Panc1 (cell line): Measurements from ENCODE around the gene ZDHHC13. TPM values are rescaled to one million over a fixed set of nuclear protein-coding genes. Genes with fewer than 3 reads are reported as not detected.

Experiments used
- ATAC-seq: fragments of 200-7000 bp; cut with Tn5 transposase; 2 replicates; pipeline ENCODE4 v1.9.1; 2020; ENCODE audit warnings: mild to moderate bottlenecking, moderate library complexity
- BruUV-seq: library from RNA; stranded (reverse); fragments of 400-500 nt; replicated peaks from 2 replicates; lab custom pipeline; 2021; lab: Mats Ljungman, UMichigan
- CTCF ChIA-PET: fragments of 300-600 bp; sonication (Branson Sonifier 250); formaldehyde crosslinking; loops from one replicate; lab custom pipeline; 2022; ENCODE audit warnings: antibody characterized with exemption; lab: Charles Lee
- POLR2A ChIA-PET: fragments of 300-600 bp; sonication (Branson Sonifier 250); formaldehyde crosslinking; loops from one replicate; lab custom pipeline; 2022; ENCODE audit warnings: antibody characterized with exemption; lab: Charles Lee
- DNase-seq: peaks from one replicate; pipeline ENCODE4 v3.0.0-alpha.2; 2010; ENCODE audit warnings: low read depth, low spot score
- H3K27ac ChIP-seq: 2 replicates; pipeline ENCODE4 v1.5.1; 2011; ENCODE audit warnings: mild to moderate bottlenecking, low read length, inconsistent platforms
- H3K27me3 ChIP-seq: fragments of 200-500 bp; sonication (Bioruptor generic); 2 replicates; pipeline ENCODE4 v1.6.0; 2014; ENCODE audit warnings: low read length, inconsistent platforms; ENCODE audit not compliant: control insufficient read depth, insufficient read depth
- H3K36me3 ChIP-seq: fragments of 200-500 bp; sonication (Bioruptor generic); 2 replicates; pipeline ENCODE4 v1.5.1; 2014; ENCODE audit warnings: inconsistent platforms, mild to moderate bottlenecking, low read length, moderate library complexity; ENCODE audit not compliant: control insufficient read depth, insufficient read depth
- H3K4me1 ChIP-seq: 2 replicates; pipeline ENCODE4 v1.5.1; 2011; ENCODE audit warnings: inconsistent platforms, mild to moderate bottlenecking, low read length, moderate library complexity; ENCODE audit not compliant: control insufficient read depth, insufficient read depth
- H3K4me3 ChIP-seq, 2 experiments: 2 replicates each; pipeline ENCODE4 v1.5.1; 2011 to 2012; ENCODE audit warnings: low read depth in 2 of 2, low read length in 2 of 2, mild to moderate bottlenecking in 2 of 2, inconsistent platforms in 1 of 2, moderate library complexity in 1 of 2
- H3K9me3 ChIP-seq: fragments of 200-500 bp; sonication (Bioruptor generic); 2 replicates; pipeline ENCODE4 v1.5.1; 2014; ENCODE audit warnings: low read depth, mild to moderate bottlenecking, inconsistent platforms, low read length, moderate library complexity; ENCODE audit not compliant: control insufficient read depth, insufficient read depth
- POLR2AphosphoS5 ChIP-seq: IDR thresholded peaks from 2 replicates; pipeline ENCODE4 v1.6.1; 2012; ENCODE audit warnings: mild to moderate bottlenecking, low read depth, low read length, moderate library complexity
- SIN3A ChIP-seq: IDR thresholded peaks from 2 replicates; pipeline ENCODE4 v1.6.1; 2012; ENCODE audit warnings: low read depth, mild to moderate bottlenecking, low read length, moderate library complexity, borderline replicate concordance; ENCODE audit not compliant: insufficient read depth
- TCF7L2 ChIP-seq: IDR thresholded peaks from 2 replicates; pipeline ENCODE4 v1.6.1; 2011; ENCODE audit warnings: mild to moderate bottlenecking, low read depth, low read length, inconsistent platforms
- in situ Hi-C: cut with HindIII; loops from 2 replicates; pipeline ENCODE4 v1.10.0; 2016; ENCODE audit warnings: low sequenced_read_pairs, low pct_unique_long_range_greater_than_20kb
- intact Hi-C: fragments of 100-400 bp; cut with micrococcal nuclease; formaldehyde crosslinking; loops from one replicate; pipeline ENCODE4 v1.10.0; 2022; ENCODE audit not compliant: unreplicated experiment
- total RNA-seq: library from RNA; stranded (reverse); gene quantifications from one replicate; pipeline ENCODE4 v1.2.1, GENCODE V29; 2021; ENCODE audit not compliant: unreplicated experiment
- TF ChIP-seq, protein P1 (sequence below): fragments of 450-650 bp; IDR thresholded peaks from 2 replicates; pipeline ENCODE4 v1.5.1; 2017; ENCODE audit warnings: mild to moderate bottlenecking
- TF ChIP-seq, protein P2 (sequence below), 2 experiments: IDR thresholded peaks; 2 replicates each; pipeline ENCODE4 v1.6.1; 2011 to 2012; ENCODE audit warnings: low read depth in 2 of 2, control low read depth in 1 of 2, low read length in 1 of 2, mild to moderate bottlenecking in 1 of 2, moderate library complexity in 1 of 2; ENCODE audit not compliant: insufficient read depth in 1 of 2

Gene ZDHHC13
- total RNA-seq, 1 experiment from 2014 or later, result 24.3 TPM

DNA sequence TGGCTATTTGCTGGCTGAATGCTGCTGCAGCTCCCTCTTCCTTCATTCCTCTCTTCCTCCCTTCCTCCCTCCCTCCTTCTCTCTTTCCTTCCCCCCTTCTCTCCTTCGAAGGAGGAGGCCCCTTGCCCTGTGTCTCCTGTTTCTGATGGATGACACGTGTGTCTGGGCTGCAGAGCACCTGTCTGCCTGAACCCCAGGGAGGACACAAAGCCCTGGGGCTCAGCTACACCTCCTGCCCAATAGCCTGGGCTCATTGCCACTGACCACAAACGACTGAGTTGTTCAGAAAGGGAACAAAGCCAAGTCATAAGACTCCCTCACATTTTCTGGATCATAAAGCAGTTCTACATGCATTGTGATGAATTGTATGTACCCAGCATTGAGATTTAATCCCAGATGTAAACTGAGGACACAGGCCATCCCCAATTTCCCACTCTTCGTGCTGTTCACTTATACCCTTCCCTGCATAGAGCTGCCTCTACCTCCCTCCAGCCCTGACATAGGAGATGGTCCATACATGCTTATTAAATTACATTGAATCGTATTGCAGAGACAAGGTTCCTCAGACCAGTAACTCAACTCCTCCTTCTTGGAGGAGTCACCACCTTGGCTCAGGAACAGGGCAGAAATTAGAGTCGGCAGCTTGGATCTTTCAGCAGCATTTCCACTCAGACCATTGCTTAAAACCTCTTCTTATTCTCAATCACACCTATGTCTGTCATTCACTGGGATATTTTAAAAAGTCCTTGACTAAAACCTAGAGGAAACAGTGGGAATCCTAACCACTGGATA is 83.6 kb downstream of the ZDHHC13 start:
- TF ChIP-seq, protein P1, sequence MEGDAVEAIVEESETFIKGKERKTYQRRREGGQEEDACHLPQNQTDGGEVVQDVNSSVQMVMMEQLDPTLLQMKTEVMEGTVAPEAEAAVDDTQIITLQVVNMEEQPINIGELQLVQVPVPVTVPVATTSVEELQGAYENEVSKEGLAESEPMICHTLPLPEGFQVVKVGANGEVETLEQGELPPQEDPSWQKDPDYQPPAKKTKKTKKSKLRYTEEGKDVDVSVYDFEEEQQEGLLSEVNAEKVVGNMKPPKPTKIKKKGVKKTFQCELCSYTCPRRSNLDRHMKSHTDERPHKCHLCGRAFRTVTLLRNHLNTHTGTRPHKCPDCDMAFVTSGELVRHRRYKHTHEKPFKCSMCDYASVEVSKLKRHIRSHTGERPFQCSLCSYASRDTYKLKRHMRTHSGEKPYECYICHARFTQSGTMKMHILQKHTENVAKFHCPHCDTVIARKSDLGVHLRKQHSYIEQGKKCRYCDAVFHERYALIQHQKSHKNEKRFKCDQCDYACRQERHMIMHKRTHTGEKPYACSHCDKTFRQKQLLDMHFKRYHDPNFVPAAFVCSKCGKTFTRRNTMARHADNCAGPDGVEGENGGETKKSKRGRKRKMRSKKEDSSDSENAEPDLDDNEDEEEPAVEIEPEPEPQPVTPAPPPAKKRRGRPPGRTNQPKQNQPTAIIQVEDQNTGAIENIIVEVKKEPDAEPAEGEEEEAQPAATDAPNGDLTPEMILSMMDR, result no peak
- TF ChIP-seq, protein P2, sequence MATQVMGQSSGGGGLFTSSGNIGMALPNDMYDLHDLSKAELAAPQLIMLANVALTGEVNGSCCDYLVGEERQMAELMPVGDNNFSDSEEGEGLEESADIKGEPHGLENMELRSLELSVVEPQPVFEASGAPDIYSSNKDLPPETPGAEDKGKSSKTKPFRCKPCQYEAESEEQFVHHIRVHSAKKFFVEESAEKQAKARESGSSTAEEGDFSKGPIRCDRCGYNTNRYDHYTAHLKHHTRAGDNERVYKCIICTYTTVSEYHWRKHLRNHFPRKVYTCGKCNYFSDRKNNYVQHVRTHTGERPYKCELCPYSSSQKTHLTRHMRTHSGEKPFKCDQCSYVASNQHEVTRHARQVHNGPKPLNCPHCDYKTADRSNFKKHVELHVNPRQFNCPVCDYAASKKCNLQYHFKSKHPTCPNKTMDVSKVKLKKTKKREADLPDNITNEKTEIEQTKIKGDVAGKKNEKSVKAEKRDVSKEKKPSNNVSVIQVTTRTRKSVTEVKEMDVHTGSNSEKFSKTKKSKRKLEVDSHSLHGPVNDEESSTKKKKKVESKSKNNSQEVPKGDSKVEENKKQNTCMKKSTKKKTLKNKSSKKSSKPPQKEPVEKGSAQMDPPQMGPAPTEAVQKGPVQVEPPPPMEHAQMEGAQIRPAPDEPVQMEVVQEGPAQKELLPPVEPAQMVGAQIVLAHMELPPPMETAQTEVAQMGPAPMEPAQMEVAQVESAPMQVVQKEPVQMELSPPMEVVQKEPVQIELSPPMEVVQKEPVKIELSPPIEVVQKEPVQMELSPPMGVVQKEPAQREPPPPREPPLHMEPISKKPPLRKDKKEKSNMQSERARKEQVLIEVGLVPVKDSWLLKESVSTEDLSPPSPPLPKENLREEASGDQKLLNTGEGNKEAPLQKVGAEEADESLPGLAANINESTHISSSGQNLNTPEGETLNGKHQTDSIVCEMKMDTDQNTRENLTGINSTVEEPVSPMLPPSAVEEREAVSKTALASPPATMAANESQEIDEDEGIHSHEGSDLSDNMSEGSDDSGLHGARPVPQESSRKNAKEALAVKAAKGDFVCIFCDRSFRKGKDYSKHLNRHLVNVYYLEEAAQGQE (IDR thresholded peaks at IDR 0.05; ENCODE audit: insufficient read depth in 1 of 2, low read depth in 2 of 2, low read length in 1 of 2), result no peak
- peak; percentile 32; the same call in 1 of the 2 replicates for TF ChIP-seq POLR2AphosphoS5
- TF ChIP-seq TCF7L2, result peak; percentile 43; the same call in 1 of the 2 replicates
- H3K4me3 ChIP-seq, result 0 out of 4 replicates have a peak overlapping the region, but pooled peaks of 1 of the 2 experiments have one; percentile 8
- no peak for DNase-seq
- 0 out of 2 replicates have a peak, but pooled peaks cover 6% of the 10 kb centered on the region for H3K4me1 ChIP-seq
- peak; percentile 86 for ATAC-seq
- in situ Hi-C loops (no loop called here), intact Hi-C loops (no loop called here)
- no peaks in the 10 kb centered on the region for H3K9me3 ChIP-seq
- POLR2A ChIA-PET, result no interaction called here
- CTCF ChIA-PET, result no interaction called here
- no peaks in the 10 kb centered on the region for H3K36me3 ChIP-seq
- BruUV-seq, result no TSS peak
- H3K27ac ChIP-seq, result peak overlapping the region; percentile 59; the same call in 1 of the 2 replicates
- H3K27me3 ChIP-seq, result no peaks in the 10 kb centered on the region

DNA sequence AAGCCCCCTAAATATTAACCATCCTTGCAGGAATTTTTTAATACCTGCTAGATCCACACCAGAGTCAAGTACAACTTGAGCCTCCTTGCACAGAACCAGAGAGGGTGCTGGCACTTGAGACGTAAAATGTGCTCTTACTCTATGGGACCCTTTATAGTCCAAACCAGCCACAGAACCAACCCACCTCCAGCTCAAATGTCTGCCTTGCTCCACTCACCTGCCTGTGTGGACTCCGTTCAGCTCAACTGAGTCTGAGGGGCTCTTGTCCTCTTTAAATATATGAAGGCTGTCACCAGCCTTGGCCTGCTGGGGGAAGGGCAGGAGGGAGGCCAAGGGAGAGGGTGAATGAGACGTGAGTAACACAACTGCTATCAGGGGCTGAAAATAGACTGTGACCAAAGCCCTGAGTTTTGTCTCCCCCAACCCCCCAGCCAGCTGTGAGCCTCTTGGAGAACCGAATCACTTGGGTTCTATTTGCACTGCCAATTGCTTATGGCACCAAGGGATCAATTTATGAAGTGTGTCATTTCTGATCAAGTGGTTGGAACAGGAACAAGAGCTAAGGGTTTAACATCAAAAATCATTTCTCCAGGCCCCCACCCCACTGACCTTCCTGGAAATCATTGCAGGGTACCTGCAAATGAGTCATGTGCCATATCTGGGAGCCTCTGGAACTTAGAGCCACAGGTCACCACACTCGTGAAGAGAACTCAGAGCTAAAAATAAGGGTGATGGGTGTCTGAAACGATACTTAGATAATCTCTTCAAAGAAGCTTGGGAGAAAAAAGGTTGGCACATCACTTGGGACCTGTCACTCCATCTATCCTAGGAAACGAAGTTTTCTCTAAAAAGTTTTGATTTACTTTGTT is 85.0 kb downstream of the ZDHHC13 start, which contains the start of gene CSRP3:
TSS of gene CSRP3 (minus strand) at position 247 of the 869 bp plus-strand sequence. CDS start 9,535 bp downstream, outside the sequence.
- TF ChIP-seq, protein P2 (IDR thresholded peaks at IDR 0.05; ENCODE audit: insufficient read depth in 1 of 2, low read depth in 2 of 2, low read length in 1 of 2), result no peak
- TF ChIP-seq SIN3A (no peak), POLR2AphosphoS5 (no peak), TCF7L2 (no peak)
- TF ChIP-seq, protein P1, result no peak
- CTCF ChIA-PET, result no interaction called here
- POLR2A ChIA-PET, result no interaction called here
- BruUV-seq, result no TSS peak
- in situ Hi-C loops (no loop called here), intact Hi-C loops (no loop called here)
- ATAC-seq, result no peak
- peak within 1 kb of the TSS; percentile 59; the same call in 1 of the 2 replicates for H3K27ac ChIP-seq
- no peaks in the 10 kb centered on the region for H3K36me3 ChIP-seq
- H3K27me3 ChIP-seq, result 0 out of 2 replicates have a peak, but pooled peaks cover 2% of the 10 kb centered on the region
- H3K4me1 ChIP-seq, result 0 out of 2 replicates have a peak, but pooled peaks cover 6% of the 10 kb centered on the region
- no peak for DNase-seq
- H3K9me3 ChIP-seq, result no peaks in the 10 kb centered on the region
- no peak within 1 kb of the TSS for H3K4me3 ChIP-seq
